Mesodermal cell (in vitro differentiated cells): ENCODE measurements around the gene COL18A1.

Experiments
- H3K27ac ChIP-seq: 2 replicates; pipeline ENCODE4 v1.7.0; 2013; ENCODE audit warnings: mild to moderate bottlenecking, low read depth, low read length, moderate library complexity; ENCODE audit not compliant: severe bottlenecking
- H3K36me3 ChIP-seq: 2 replicates; pipeline ENCODE4 v1.7.1; 2013; ENCODE audit warnings: mild to moderate bottlenecking, low read length, moderate library complexity; ENCODE audit not compliant: control insufficient read depth, insufficient read depth
- H3K4me1 ChIP-seq: one replicate; pipeline ENCODE4 v1.7.1; 2013; ENCODE audit warnings: mild to moderate bottlenecking, low read length; ENCODE audit not compliant: insufficient read depth, control insufficient read depth, poor library complexity, severe bottlenecking
- H3K4me3 ChIP-seq: 2 replicates; pipeline ENCODE4 v1.7.0; 2013; ENCODE audit warnings: low read length, control low read depth, mild to moderate bottlenecking; ENCODE audit not compliant: insufficient read depth, poor library complexity, severe bottlenecking; ENCODE audit errors: extremely low read depth
- H3K9me3 ChIP-seq: 2 replicates; pipeline ENCODE4 v1.7.1; 2013; ENCODE audit warnings: mild to moderate bottlenecking, low read length, moderate library complexity; ENCODE audit not compliant: control insufficient read depth
- WGBS, 2 experiments: methylation state at CpG; one replicate each; pipeline ENCODE4 v1.1.5; 2013; ENCODE audit warnings: missing lambda C conversion rate in 2 of 2; ENCODE audit not compliant: insufficient coverage in 2 of 2; 5-methylcytosine and 5-hydroxymethylcytosine counted together

The COL18A1 gene

GRCh38 chr21:45475797-45476570, 71.0 kb downstream of the COL18A1 start:
- H3K4me1 ChIP-seq = peaks cover 11% of the 10 kb centered on the region
- H3K4me3 ChIP-seq = no peak overlapping the region
- WGBS, 2 experiments = 97% methylated on average over 44 to 51 of the region's 53 CpGs

DNA sequence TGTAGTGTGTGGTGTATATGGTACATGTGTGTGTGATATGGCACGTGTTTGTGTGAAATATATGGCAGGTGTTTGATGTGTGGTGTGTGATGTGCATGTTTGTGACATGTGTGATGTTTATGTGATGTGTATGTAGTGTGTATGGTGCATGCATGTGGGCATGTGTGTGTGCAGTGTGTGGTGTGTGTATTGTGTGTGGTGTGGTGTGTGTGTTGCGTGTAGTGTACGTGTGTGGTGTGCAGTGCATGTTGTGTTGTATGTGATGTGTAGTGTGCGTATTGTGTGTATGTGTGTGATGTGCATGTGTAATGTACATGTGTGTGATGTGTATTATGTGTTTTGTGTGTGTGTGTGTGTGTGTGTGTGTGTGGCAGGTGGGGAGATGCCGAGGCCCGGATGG, 71.6 kb downstream of the COL18A1 start:
- Histone ChIP-seq H3K27ac (no peak overlapping the region), H3K4me1 (peaks cover 5% of the 10 kb centered on the region), H3K36me3 (peaks cover 93% of the 10 kb centered on the region), H3K9me3 (no peaks in the 10 kb centered on the region), H3K4me3 (no peak overlapping the region)
- 95 to 99% methylated on average over 3 to 6 of the region's 6 CpGs for WGBS, 2 experiments

More at GRCh38 chr21:45475797-45476570, 71.0 kb downstream of the COL18A1 start:
- Histone ChIP-seq H3K36me3 (peaks cover 95% of the 10 kb centered on the region), H3K27ac (no peak overlapping the region), H3K9me3 (no peaks in the 10 kb centered on the region)

DNA sequence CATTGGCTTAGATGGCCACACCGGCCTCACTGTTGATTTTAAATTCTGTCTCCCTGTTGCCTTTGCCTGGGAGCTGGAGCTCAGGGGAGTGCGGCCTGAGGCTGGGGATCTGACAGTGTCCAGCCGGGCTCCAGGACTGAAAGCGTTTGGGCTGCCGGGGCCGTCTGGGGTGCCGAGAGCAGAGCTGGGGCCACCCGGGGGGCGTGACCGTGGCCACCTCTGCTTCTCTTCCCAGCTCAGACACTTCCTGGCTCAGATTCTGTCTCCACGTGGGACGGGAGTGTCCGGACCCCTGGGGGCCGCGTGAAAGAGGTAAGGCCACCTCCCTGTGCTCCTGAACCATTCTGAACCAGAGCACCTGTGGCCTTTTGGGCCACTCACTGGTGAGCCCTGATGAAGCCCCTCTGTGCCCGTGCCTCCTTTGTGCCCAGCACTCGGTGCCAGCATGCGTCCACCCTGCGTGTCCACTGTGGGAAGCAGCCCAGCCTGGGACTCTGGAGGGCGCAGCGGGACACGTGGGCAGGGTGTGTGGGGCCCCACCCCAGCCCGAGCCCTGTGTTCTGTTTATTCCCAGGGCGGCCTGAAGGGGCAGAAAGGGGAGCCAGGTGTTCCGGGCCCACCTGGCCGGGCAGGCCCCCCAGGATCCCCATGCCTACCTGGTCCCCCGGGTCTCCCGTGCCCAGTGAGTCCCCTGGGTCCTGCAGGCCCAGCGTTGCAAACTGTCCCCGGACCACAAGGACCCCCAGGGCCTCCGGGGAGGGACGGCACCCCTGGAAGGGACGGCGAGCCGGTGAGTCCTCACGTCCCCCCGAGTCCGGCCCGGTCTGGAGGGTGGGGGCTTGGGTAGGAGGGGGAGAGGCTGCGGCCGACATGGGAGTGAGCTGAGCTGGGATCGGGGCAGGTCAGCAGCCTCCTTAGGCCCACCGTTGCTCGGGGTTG, 72.5 kb downstream of the COL18A1 start:
- WGBS, 2 experiments = 89 to 95% methylated on average over 41 of the region's 44 CpGs
- Histone ChIP-seq H3K27ac (no peak overlapping the region), H3K36me3 (peaks cover 95% of the 10 kb centered on the region), H3K4me1 (peaks cover 5% of the 10 kb centered on the region), H3K9me3 (no peaks in the 10 kb centered on the region), H3K4me3 (no peak overlapping the region)

DNA sequence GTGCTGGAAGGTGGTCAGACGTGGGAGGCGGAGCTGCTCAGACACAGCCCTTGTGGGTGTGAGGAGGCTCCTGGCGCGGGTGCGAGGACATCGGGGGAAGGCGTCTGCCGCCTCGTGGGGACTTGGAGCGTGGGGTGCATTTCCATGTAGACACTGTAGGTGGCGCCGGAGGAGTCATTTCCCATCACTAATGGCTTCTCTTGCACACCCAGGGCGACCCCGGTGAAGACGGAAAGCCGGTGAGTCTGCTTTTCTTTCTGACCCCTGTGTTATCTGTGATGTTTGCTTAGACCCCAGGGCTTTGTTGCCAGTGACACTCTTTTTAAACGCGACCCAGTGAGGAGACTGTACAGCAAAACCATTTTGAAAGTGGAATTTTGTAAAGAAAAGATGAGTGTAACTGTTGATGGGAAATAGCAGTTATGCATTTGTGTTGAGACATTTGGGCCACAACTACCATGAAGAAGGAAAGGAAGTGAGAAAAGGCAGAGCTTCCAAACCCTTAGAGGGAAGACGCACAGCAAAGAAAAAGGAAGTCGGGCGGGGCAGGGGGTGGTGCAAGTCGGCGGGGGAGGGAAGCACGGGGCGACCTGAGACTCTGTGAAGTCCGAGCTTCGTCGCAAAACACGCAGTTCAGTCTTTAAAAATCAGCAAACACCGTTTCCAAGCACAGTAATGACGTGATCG, 73.3 kb downstream of the COL18A1 start:
- peak overlapping the region; percentile 45 for H3K27ac ChIP-seq
- no peaks in the 10 kb centered on the region for H3K9me3 ChIP-seq
- WGBS, 2 experiments = 74 to 79% methylated on average over 23 to 30 of the region's 32 CpGs
- no peak overlapping the region for H3K4me3 ChIP-seq
- peaks cover 95% of the 10 kb centered on the region for H3K36me3 ChIP-seq
- H3K4me1 ChIP-seq = peaks cover 5% of the 10 kb centered on the region

DNA sequence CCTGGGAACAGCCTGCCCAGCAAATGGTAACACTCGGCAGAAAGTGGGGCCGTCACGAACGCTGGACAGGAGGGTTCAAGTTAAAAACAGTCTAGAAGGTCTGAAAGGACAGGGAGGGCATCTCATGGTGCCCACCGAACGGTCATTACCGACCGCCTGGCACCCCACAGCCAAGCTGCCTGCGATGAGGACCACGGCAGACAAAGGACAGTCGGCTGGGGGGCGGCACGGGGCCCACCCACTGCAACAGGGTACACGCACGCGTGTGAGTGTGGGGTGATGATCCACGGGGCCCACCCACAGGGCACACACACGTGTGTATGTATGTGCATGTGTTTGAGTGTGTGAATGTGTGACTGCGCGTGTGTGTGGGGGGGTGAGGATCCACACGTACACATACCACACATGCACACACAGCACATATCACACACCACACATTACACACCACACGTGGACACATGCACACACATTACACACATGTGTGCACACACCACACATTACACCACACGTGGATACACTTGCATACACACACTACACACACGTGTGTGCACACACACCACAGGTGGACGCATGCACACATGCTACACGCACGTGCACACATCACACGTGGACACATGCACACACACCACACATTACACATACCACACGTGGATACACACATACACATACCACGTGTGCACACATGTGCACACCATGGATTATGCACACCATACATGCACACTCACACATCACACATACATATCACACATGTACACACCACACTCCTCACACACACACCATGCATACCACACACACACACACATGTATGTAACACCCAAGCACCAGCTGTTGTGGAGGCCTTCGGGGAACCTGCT, 74.1 kb downstream of the COL18A1 start:
- peaks cover 5% of the 10 kb centered on the region for H3K4me1 ChIP-seq
- WGBS, 2 experiments = 96 to 98% methylated on average over 23 to 27 of the region's 31 CpGs
- no peak overlapping the region for H3K4me3 ChIP-seq
- H3K27ac ChIP-seq = no peak overlapping the region
- H3K9me3 ChIP-seq = no peaks in the 10 kb centered on the region
- peaks cover 94% of the 10 kb centered on the region for H3K36me3 ChIP-seq

- Histone ChIP-seq H3K27ac (no peak overlapping the region), H3K9me3 (no peaks in the 10 kb centered on the region), H3K36me3 (peaks cover 93% of the 10 kb centered on the region), H3K4me3 (no peak overlapping the region), H3K4me1 (peaks cover 5% of the 10 kb centered on the region)
- WGBS, 2 experiments = 96 to 98% methylated on average over 34 to 36 of the region's 37 CpGs
Measured at GRCh38 chr21:45479691-45480675, 75.0 kb downstream of the COL18A1 start.

- 97 to 98% methylated on average over 24 to 33 of the region's 35 CpGs for WGBS, 2 experiments
- no peak overlapping the region for H3K4me3 ChIP-seq
- H3K4me1 ChIP-seq = peaks cover 5% of the 10 kb centered on the region
- H3K9me3 ChIP-seq = no peaks in the 10 kb centered on the region
- H3K27ac ChIP-seq = no peak overlapping the region
- H3K36me3 ChIP-seq = peaks cover 94% of the 10 kb centered on the region
Measured at GRCh38 chr21:45480701-45481500, 75.9 kb downstream of the COL18A1 start.

- Histone ChIP-seq H3K36me3 (peaks cover 94% of the 10 kb centered on the region), H3K4me3 (no peak overlapping the region), H3K9me3 (no peaks in the 10 kb centered on the region), H3K27ac (peak overlapping the region; percentile 23), H3K4me1 (peaks cover 5% of the 10 kb centered on the region)
- 96 to 97% methylated on average over 16 of the region's 16 CpGs for WGBS, 2 experiments
Measured at GRCh38 chr21:45481566-45481965, 76.6 kb downstream of the COL18A1 start.
